GDM1 (cell line): ENCODE measurements around the gene GFAP.
"Not testable (repeated sequence)": the region's sequence is repeated elsewhere in the genome, so short reads cannot be mapped to it uniquely, and the experiment has no call there.

Source experiments
- DNase-seq: peaks from one replicate; lab custom pipeline; 2025; lab: John Stamatoyannopoulos, UW

The GFAP gene

DNA sequence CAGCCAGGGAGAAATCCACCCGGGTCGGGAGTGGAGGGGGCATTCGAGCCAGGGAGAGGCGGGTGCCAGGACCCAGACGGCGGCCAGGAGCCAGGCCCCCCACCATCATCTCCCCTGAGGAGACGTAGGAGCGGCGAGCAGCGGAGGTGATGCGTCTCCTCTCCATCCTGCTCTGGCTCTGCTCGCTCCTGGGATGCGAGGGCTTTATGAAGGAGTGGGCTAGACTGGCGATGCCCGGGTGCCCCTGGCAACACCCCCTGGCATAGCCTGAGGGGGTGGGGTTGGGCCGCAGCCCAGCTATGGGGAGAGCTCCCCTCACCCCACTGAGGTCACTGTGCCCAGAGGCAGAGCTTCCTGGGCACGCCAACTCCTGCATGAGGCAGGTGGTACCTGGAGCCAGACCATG lies at the start of gene GFAP:
Gene GFAP (minus strand): TSS at position 180 of the 406 bp plus-strand sequence. CDS start 14 bp downstream, at position 166.
- DNase-seq, result no peak

DNA sequence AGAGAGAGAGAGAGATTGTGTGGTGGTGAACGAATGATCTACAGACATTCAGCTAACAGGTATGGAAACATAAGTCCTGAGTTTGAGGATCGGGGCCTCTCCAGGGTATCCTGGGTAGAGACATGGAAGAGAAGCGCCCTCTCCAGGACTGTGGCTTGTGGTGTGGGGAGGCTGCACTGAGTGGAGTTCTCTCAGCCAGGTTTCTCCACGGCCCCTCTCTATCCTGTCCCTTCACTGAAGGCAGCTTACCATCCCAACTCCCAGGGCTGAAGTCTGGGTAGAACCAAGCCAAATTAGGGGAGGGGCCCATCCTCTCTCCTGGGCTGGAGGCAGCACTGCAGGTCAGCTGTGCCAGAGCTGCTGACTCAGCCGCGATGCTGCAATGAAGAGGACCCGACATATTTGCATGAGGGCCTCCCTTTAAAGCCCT lies 46.6 kb upstream of the GFAP start:
- no peak for DNase-seq

DNA sequence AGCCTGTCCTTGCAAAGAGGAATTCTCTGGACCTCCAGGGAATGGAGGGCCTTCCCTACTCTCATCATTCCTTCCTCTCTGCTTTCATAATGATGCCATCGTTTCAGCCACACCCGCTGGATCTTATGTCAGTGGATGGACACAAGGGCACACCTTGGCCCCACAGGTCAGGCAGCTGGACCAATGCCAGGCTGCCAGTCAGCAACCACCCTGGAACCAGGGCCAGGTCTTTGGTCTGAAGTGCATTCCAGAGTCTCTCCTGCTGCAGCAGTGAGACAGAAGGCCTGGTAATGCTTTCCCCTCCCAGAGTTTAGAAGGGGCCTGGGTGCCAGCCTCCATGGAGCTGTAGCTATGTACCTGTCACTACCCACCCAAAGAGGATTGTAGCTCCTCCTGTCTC lies 45.4 kb upstream of the GFAP start:
- DNase-seq, result no peak

DNA sequence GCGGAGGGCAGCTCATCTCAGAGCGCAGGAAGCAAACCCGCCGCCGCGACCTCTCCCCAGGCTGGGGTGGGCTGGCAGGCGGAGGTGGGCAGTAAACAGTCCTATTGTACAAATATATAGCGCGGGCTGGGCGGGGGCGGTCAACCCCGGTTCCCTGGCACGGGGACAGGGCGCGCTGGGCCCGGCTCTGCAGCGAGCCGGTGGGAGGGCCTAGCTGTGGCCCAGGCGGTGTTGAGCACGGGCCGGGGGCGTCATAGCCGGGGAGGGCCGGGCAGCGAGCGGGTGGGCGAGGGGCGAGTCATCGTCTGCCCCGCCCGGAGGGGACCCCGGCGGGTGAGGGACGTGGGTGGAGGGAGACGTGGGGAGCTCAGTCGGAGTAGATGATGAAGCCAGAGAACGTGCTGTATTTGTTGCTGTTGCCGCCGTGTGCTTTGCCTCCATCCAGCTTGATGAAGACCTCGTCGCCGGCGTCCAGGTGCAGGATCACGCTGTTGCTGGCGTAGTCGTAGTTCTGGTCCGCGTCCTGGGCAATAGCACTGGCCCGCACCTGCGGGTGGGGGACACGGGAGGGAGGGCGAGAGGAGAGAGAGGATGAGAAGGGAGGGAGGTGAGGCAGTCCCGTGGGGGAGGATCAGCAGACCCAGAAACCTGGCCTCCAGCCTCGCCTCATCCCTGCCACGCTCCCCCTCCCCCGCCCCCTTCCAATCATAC lies 44.7 kb upstream of the GFAP start:
- DNase-seq, result no peak

DNA sequence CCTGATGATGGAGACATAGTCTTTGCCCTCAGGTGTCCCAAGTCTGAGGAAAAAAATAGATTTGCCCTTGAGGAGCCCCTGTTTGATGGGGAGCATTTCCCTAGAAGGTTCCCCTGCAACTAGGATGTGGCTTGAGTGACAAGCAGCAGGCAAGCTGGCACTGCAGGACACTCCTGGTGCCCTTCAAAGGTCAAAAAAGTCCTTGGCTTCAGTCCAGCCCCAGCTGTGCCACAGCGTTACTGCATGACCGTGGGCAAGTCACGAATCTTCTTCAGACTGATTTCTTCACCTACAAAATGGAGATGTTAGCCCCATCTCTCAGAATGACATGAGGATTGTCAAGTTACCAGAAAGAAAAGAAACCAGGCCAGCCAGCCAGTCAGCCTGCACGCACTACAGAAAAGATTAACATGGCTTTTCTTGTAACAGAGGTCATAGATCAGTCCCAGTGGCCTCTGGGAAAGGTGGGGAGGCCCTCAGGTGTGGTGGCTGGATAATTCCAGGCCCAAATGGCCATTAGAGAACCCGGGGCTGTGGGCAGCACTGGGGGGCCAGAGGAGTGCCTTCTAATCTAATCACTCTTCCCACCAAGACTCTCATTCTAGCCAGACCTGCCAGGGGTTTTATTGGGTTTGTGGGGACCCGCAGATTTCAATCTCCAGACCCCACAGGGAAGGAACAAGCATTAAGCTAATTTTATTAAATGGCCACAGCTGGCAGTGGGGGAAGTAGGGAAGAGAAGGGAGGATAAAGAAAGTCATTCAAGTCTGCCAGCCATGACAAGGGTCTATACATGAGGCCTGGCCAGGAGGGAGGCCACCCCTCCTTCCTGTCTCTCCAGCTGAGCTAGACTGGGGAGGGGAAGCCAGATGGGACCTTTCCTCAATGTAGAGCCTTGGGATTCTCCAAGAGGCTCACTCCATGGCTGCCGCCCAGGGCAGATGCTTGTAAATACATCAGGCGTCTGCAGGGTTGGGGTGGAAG lies 42.0 kb upstream of the GFAP start:
- no peak for DNase-seq

DNA sequence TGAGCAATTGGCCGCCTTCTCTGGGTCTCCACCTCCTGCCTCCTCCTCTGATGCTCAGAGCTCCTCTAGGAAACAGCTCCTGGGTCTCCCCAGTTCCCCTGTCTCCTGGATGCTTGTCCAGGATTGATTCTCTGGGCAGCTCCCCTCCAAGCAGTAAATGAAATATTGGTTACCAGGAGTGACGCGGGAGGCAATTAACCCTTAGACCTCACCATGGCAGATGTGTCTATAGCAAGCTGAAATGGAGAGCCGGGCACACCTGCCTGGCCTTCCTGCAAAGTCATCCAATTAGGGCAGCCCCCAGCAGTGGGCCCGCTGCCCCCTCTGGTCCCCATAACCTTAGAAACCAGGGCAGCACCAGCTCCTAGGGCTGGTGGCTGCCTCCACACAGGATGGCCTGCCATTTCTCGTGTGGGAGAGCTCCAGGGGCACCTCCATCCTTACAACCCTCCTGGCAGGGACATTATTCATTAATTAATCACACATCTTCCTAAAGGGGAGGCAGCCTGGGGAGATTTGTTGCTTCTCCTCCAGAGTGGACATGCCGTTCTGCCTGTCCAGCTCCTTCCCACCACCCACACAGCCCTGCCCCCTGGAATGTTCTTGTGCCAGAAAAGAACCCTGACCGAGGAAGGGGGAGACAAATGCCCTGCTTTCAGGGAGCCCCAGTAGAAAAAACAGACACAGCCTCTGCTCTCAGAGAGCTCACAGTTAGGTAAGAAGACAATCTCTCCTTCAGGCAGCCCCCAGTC lies 40.5 kb upstream of the GFAP start:
- DNase-seq, result no peak

DNA sequence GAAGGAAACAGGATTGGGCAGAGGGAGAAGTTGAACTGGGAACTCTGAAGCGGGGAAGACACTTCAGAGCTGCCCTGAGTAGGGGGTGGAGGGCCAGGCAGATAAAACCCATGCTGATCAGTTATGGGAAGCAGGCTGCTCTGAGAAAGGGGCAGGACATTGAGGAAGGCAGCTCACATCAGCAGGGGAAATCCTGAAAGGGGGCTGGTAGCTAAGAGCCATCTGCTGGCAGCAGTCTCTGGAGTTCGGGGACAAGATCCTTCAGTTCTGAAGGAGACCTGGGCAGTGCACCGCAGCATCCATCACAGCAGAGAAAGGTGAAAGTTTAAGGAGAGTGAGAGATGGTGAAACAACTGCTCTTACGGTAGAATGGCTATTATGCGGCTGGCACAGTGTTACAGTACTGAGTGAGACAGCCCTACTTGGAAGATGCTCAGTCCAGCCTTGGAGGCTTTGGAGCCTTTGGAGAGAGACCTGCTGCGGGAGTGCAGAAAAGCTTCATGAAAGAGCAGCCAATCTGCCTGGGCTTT lies 37.7 kb upstream of the GFAP start:
- DNase-seq, result no peak

DNA sequence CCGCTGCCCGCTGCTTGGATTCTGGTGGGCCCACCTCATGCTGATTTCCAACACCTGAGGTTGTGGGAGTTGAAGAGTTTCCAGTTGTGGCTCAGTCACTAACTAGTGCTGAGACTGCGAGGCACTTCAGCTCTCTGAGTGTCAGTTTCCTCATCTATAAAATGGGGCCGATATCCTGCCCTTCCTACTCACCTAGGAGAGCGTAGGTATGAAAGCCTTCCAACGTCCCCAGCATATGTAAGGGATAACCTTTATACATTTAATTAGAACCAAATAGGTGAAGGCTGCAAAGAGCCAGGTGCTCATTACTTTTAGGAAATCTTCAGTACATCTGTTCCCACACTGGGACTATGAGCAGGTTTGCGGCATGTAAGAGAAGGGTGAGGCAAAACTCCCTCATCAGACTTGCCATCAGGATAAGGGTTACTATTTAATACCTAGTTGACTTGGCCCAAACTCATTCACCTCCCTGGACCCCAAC lies 33.1 kb upstream of the GFAP start:
- no peak for DNase-seq

DNA sequence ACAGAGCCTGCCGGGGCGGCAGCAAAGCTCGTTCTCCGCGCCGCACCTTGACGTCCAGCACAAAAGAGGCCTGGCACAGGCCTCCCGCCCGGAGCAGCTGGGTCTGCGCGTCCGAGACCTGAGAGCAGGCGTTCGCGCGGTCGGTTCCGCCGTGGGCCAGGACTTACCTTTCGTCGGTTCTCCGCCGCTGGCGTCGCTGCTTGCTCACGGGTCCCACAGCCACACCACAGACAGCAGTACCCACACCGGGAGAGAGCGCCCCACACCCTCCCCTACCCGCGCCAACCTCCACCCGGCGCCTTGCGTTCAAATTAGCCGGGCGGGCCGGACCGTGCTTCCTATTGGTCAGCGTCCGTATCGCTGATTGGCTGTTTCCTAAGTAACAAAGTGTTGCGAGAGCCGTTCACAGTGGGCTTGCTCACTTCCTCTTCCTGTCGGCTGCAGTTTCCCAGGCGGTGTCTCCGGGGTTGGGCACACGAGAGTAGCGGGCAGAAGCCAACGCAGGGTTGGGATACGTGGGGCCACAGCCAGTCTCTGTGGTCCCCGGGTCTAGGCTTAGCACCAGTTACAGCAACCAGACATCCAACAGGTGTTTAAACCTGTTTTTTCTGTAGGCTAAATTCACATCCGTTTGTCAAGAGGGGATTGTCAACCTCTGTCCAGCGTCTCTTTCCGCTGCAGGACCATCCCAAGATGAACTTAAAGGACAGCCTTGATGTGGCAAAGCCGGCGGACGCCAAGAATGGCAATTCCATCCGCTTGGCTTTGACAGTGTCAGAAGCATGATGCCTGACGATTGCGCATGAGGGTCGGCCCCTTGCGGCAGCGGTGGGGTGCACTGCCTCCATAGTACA lies 32.4 kb upstream of the GFAP start, which contains the start of gene KIF18B:
Gene KIF18B (minus strand): TSS at position 313 of the 854 bp plus-strand sequence. CDS start 11,429 bp downstream, outside the sequence.
- peak; percentile 90 for DNase-seq

DNA sequence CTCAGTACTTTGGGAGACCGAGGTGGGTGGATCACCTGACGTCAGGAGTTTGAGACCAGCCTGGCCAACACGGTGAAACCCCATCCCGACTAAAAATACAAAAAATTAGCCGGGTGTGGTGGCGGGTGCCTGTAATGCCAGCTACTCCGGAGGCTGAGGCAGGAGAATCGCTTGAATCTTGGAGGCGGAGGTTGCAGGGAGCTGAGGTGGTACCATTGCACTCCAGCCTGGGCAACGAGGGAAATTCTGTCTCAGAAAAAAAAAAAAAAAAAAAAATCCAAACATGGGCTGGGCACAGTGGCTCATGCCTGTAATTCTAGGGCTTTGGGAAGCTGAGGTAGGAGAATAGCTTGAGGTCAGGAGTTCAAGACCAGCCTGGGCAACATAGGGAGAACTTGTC lies 30.4 kb upstream of the GFAP start:
- not testable (repeated sequence) for DNase-seq

DNA sequence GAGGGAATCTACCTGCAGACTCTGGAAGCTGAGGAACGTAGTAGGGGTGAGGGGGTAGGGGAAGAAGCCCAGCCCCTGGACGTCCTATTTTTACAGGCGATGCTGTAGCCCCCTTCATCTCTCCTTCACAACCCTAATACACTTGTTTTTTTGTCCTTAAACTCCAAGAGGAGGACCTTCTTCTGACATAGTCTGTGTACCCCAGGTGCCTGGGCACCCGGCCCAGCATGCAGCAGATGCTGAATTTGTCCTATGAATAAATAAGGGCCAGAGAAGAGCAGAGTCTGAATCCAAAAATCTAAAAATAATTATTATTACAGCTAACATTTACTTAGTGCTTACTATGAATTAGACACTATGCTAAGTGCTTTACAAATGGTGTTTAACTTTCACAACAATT lies 27.2 kb upstream of the GFAP start:
- no peak for DNase-seq

DNA sequence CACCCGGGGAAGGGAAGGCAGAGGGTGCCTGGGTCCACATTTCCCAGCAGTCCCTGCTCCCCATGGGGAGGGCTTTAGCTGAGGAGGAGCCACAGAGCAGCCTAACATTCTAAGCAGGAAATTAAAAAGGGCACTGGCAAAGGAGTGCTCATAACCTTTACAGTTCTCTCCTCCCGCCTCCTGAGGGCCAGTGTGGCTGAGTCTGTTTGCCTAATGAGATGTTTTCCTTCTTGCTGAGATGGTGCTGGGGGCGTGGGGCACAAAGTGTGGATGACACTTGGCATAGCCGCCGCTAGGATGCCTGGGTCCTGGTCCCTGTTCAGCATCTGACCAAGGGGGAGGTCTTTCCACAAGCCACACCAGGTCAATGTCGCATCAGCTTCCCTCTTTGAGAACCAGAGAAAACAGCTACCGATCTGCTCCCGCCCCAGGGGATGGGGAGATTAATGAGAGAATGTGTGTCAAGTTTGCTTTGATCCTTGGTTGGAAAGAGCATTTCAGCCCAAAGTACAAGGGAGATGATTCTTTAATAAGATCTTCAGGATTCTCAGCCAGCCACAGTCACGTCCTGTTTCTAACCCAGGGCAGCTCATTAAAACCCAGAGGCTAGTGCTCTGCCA lies 26.5 kb upstream of the GFAP start:
- no peak for DNase-seq

DNA sequence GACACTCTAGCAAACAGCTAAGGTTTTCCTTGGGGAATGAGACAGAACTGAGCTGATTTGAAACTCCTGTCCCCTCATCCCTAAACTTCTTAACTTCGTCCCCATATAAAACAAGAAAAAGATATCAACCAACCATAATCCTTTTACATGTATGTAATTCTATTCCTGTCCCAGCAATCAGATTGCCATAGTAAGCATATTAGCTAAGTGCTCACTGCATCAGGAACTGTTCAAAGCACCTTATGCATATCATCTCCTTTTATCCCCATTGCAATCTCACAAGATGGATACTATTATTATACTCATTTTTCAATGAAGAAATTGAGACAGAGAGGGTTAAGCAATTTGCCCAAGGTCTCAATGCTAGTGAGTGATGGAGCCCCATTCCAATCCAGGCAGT lies 25.5 kb upstream of the GFAP start:
- no peak for DNase-seq

DNA sequence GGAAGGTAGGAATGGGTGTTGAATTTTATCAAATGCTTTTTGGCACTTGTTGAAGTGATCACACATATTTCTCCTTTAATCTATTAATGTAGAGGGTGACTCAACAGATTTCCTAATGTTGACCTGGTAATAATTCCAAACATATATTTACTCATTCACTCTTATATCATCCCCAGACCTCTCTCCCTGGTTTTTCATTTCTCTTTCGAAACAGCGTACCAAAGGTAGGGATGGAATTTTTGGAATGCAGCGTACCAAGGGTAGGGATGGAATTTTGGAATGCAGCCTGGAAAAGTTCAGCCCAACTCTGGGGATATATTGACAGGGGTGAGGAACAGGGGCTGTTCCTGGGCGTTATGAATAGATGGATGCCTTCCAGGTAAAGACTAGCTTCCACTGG lies 25.0 kb upstream of the GFAP start:
- DNase-seq, result no peak

DNA sequence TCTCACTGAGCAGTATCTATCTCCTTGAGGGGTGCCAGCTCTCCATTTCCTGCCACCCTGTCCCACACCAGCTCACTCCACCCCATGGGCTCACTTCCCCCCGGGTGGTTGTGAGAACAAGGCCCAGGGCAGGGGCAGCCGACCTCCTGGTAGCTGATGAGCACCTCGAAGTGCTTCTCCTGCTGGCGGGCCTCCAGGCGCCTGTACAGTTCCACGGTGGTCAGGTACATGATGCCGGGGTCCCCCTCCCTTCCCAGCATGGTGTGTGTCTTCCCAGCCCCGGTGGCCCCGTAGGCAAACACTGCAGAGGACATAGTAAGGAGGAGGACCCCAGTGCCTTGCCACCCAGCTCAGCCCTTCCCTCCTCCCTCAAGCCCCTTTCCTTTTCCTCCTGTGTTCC lies 19.8 kb upstream of the GFAP start:
- no peak for DNase-seq

DNA sequence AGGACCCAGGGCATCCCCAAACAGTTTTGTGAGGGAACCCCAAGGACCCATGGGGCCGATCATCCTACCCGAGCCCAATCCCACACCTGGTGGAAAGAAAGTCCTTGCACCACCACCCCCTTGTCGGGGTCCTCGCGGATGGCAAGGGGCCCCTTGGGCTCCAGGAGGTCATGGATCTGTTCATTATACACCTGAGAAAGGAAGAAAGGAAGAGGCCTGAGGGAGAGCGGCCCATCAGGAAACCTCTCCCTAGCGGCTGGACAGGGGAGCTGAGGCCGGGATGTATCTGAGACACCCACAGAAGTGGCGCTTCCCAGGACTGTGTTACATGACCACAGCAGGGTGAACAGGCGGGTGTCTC lies 19.4 kb upstream of the GFAP start:
- DNase-seq, result no peak

DNA sequence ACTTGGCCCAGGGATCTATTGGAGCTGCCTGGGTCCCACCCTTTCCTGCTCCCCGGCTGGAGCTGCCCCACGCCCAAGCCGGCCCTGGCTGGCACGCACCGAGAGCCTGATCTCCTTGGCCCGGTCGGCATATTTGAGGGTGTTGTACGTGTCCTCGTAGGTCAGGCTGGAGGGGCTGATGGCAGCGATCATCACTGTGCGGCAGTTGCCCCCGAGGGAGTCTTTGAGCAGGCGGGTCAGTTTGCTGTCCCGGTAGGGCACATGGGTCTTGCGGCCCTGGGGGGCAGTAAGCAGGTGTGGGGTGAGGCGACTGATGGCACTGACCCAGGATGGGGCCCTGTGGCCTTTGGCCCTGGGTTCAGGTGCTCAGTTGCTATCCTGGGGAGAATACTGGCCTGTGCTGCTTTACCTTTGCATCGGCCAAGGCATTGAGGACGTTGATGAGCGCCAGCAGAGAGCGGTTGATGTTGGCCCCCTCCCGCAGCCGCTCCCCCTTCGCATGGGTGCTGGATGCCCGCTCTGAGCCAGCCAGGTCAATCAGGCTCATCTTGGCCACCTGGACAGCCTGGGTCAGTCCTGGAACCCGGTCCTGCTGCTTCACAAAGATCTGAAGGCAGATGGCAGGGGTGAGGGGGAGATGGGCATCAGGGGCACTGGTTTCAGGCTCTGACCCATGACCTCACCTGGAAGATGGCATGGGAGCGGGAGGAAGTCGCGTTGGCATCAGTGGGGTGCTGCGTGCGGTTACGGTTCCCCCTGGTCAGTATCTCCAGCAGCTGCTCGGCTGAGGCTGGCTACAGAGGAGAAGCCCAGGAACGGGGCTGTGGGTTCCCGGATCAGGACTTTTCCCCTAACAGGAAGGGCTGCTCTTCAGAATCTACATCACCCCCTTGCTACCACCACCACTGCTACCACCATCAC lies 18.8 kb upstream of the GFAP start:
- DNase-seq, result no peak

DNA sequence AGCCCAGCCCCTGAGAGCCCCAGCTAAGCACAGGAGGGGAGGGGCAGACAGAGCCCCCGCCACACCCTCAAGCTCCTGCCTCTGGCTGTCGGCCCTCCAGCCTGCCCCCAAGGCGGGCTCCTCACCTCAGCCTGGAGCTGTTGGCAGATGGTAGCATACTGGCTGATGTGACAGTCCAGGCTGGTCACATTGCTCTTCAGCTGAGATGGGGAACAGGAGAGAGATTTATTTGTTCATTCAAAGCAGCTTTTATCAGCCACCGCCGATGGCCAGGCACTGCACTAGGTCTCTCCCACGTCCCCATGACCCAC lies 17.4 kb upstream of the GFAP start:
- no peak for DNase-seq

DNA sequence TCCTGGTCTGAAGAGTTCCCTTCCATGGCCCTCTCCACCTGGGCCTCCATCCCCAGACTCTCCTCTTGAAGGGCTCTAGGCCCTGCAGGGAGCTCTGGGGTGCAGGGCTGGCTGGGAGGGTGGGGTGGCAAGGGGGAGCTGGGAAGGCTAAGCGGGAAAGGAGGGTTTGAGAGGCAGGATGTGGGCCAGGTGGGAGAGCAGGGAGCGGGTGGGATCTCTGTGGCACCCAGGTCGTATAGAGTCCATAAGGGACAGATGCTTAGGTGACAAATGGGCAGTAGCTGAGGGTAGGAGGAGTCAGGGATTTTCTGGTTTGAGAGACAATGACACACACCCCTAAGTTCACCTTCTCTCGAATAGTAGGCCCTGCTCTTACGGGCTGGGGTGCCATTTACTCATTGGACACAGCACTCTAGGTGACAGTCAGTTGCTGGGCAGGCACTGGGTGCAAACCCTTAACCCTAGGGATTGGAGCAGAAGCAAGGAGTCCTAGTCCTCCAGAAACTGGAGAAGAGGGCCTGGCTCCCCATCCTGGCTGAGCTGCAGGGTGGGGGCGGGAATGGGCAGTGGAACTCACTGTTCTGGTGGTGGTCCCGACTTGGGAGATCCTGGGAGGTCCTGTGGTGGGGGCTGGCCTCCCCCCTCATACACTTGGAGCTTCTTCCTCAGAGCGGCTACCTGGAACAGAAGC lies 16.9 kb upstream of the GFAP start:
- no peak for DNase-seq
